Tibial nerve (tissue), 4 donors: ENCODE results near the gene OLFML3.

Source experiments
- EP300 ChIP-seq, 2 donors: sonication (generic); formaldehyde crosslinking; IDR thresholded peaks; one replicate each; pipeline ENCODE4 v1.6.1; 2017; ENCODE audit warnings: antibody characterized with exemption in 2 of 2, mild to moderate bottlenecking in 1 of 2
- TF ChIP-seq, protein P1 (sequence below), 5 experiments: fragments of 200-600 bp in 3 of 5; fragments of 450-650 bp in 2 of 5; sonication (generic) in 3 of 5; IDR thresholded peaks; one replicate each; pipeline ENCODE4 v1.5.1; 2016 to 2019; ENCODE audit warnings: antibody characterized with exemption in 5 of 5, mild to moderate bottlenecking in 3 of 5, moderate library complexity in 2 of 5

DNA sequence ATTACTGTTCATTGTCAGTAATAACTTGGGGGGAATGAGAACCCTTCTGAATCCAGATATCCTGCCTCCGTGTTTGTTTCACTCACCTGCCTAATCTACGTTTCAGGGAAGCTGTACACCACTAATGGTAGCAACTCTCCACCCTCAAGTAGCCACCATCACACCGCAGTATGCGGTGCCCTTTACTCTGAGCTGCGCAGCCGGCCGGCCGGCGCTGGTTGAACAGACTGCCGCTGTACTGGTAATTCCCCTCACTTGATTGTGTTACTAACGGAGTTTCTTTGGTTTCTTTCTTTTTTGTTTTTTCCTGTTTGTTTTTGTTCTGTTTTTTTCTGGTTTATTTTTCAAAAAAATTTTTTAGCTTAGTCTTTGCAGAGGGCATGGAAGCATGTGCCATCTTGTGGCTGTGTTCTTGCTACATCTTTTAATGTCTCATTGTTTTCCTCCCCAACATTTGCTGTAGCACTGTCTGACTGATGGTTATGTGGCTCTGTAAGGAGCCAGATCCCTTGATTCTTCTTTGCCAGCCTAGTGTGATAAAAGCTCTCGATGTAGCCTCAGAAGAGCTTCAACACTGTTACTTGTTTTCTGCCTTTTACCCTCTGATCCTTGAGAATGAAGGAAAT, 15.9 kb upstream of the OLFML3 start:
- no peak for TF ChIP-seq EP300 (IDR thresholded peaks at IDR 0.05)
- TF ChIP-seq, protein P1, sequence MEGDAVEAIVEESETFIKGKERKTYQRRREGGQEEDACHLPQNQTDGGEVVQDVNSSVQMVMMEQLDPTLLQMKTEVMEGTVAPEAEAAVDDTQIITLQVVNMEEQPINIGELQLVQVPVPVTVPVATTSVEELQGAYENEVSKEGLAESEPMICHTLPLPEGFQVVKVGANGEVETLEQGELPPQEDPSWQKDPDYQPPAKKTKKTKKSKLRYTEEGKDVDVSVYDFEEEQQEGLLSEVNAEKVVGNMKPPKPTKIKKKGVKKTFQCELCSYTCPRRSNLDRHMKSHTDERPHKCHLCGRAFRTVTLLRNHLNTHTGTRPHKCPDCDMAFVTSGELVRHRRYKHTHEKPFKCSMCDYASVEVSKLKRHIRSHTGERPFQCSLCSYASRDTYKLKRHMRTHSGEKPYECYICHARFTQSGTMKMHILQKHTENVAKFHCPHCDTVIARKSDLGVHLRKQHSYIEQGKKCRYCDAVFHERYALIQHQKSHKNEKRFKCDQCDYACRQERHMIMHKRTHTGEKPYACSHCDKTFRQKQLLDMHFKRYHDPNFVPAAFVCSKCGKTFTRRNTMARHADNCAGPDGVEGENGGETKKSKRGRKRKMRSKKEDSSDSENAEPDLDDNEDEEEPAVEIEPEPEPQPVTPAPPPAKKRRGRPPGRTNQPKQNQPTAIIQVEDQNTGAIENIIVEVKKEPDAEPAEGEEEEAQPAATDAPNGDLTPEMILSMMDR (IDR thresholded peaks at IDR 0.05): no peak
